ENCODE measurements around the gene VPS50.

DNA sequence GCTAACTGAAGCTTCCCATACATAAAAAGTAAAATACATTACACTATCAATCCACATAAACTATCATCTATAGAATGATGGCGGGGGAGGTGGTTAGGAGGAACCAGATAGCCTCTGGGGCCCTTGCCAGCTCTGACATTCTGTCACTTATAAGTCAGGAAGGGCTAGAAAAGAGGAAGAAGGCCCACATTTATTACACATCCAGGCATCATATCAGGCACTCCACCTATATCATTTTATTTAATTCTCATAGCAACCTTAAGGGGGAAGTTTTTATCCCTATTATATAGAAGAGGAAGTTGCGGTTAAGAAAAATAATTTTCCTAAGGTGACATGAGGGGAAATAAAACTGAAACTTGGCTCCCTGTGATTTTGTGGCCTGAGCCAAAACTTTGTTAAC, 35.8 kb upstream of the VPS50 start:
- TF ChIP-seq EP300 (IDR thresholded peaks at IDR 0.05; ENCODE audit: borderline replicate concordance in 1 of 2, control insufficient read depth in 1 of 2, low read depth in 2 of 2, low read length in 2 of 2) (no peak), RBBP5 (conservative IDR thresholded peaks at IDR 0.05) (no peak), EZH2 (IDR thresholded peaks at IDR 0.05; ENCODE audit: borderline replicate concordance, control insufficient read depth, low read depth, low read length) (no peak), HDGF (IDR thresholded peaks at IDR 0.05) (no peak), ASH2L (IDR thresholded peaks at IDR 0.05; ENCODE audit: borderline replicate concordance, low read depth) (no peak), GATAD2B (conservative IDR thresholded peaks at IDR 0.05; ENCODE audit: low read depth) (no peak), CHD4 (IDR thresholded peaks at IDR 0.05) (no peak), POLR2A (IDR thresholded peaks at IDR 0.05; ENCODE audit: low read depth, low read length) (no peak)
- TF ChIP-seq, protein P1, sequence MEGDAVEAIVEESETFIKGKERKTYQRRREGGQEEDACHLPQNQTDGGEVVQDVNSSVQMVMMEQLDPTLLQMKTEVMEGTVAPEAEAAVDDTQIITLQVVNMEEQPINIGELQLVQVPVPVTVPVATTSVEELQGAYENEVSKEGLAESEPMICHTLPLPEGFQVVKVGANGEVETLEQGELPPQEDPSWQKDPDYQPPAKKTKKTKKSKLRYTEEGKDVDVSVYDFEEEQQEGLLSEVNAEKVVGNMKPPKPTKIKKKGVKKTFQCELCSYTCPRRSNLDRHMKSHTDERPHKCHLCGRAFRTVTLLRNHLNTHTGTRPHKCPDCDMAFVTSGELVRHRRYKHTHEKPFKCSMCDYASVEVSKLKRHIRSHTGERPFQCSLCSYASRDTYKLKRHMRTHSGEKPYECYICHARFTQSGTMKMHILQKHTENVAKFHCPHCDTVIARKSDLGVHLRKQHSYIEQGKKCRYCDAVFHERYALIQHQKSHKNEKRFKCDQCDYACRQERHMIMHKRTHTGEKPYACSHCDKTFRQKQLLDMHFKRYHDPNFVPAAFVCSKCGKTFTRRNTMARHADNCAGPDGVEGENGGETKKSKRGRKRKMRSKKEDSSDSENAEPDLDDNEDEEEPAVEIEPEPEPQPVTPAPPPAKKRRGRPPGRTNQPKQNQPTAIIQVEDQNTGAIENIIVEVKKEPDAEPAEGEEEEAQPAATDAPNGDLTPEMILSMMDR (IDR thresholded peaks at IDR 0.05 in 2 of 3, conservative IDR thresholded peaks at IDR 0.05 in 1 of 3; ENCODE audit: control insufficient read depth in 2 of 3, extremely low read depth in 1 of 3, insufficient read depth in 1 of 3, low read depth in 3 of 3, low read length in 3 of 3) = no peak
